Inflammatory macrophage treated with lipopolysaccharide for 1 hour (primary cell): Measurements from ENCODE around the gene TMEM183A.

Experiments
- DNase-seq, 2 donors: peaks; one replicate each; pipeline ENCODE4 v3.0.0-alpha.2; 2020 to 2022

Gene TMEM183A

DNA sequence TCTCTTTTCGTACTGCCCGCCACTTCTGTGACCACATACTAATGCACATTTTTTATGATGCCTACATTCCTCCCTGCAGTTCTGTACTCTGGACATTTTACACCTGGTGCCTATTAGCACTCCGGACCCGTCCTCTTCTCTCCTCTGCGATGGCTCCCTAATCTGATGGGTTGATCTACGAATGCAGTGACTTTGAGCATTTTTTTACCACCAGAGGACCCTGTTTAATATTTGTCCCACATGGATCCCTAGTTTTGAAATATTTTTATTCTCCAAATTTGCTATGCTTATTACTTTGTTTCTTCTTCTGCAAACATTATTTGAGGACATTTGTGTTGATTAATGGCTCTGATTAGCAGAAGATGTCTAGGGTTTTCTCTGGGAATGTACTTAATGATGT lies 24.3 kb downstream of the TMEM183A start:
- DNase-seq, result no peak

DNA sequence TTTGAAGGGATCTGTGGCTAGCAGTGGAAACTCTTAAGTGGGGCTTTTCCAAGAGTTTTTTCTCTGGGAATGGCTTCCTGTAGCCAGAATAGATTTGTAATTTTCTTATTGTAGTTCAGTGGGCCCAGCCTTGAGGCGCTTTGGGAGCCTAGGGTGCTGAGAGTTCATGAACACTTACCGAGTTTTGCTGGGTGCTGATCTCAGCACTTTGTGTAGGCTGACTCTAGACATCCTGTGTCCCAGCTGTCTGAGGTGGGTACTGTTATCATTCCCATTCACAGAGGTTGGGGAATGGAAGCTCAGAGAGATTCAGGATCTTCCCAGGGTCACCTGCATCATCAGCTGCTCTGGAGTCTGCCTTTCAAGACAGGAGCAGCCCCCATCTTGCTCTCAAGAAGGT lies 26.1 kb downstream of the TMEM183A start:
- no peak for DNase-seq

DNA sequence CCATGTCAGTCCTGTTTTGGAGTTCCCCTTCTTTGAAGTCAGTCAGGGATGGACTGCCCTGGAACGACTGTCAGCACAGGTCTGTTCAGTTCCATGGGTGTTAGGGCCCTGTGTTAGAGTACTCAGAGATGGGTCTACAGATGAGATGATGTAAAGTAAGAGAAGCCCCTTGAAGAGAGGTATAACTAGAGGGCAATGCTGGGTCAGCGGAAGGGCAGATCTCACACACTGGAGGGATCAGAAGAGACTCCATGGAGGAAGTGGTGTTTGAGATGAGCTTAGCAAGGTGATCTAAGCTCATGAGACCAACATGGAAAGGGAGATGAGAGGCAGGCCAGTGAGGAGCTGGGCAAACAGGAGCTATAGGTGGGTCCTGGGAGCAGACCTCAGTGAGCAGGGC lies 26.7 kb downstream of the TMEM183A start:
- DNase-seq, result no peak

DNA sequence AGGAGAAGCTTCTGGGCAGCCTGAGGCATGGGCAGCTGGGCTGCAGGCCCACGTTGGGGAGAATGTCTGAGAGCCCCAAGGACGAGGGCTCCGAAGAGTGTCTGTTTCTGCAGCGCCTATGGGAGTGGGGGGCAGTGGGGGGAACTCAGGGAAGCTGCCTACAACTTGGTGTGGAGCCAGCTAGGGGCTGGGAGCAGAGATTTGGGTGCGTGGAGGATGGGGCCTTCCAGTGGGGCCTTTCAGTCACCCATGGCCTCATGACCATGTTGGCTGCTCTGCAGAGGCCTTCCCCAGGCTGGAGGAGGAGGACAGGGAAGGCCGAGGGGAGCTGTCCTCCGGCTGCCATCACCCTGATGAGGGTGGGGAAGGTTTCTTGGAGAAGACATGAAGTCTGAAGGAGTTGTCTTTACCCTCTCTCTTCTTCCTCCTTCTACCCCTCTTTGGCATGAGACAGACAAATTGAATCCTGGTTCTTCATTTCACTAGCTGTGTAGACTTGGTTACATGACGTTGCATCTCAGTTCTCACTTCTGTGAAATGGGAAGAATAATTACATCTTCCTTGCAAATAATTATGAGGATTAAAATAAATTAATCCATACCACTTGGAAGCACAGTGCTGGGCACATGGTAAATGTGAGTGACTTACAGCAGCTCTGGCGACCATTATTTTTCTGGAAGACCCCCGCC lies 27.4 kb downstream of the TMEM183A start:
- no peak for DNase-seq

- no peak for DNase-seq
Measured at GRCh38 chr1:203035111-203036000, 28.2 kb downstream of the TMEM183A start.

GRCh38 chr1:203036135-203036534 lies 29.0 kb downstream of the TMEM183A start:
- no peak for DNase-seq

DNA sequence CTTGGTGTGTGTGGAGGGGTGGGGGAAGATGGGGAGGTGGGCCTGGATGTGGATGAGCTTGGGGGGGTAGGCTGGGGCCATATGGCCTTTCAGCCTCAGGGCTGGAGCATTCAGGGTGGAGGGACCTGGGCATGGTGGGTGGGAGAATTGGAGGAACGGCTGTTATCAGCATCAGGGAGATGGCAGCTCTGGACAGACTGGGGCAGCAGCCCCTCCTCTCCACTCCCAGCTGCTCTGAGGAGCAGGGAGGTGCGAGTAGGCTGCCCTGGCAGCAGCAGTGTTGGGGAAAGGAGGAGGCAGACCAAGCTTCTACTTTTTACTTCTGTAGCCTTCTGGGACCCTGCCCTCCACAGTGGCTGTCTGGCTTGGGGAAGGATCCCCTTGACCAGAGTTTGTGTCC lies 29.4 kb downstream of the TMEM183A start:
- DNase-seq, result no peak

- DNase-seq, result no peak
Measured at GRCh38 chr1:203037509-203038190, 30.5 kb downstream of the TMEM183A start.

DNA sequence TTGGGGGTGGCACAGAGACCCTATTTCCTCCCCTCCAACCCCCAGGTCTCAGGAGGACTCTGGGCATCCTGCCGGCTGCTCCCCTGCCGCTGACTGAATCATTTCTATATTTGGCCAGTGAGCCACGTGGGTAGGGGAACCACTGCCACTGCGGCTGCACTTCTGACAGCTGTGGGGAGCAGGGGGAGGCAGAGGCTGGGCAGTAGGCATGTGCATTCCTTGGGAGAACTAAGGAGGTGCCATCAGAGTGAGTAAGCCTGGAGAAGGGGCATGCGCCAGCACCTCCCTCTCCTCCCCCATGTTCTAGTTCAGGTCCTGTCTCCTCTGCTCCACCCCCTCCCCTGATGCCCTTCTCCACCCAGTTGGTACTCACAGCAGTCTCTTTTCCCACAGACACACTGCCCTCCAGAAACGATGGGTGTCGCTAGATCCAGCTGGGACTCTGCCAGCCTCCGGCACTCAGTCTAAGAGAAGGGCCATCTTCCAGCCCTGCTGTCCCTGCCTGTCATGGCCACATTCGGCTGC lies 31.1 kb downstream of the TMEM183A start:
- peak; percentile 59 to 84 for DNase-seq

- peak; percentile 60 to 87 for DNase-seq
Measured at GRCh38 chr1:203038891-203039608, 31.9 kb downstream of the TMEM183A start.

DNA sequence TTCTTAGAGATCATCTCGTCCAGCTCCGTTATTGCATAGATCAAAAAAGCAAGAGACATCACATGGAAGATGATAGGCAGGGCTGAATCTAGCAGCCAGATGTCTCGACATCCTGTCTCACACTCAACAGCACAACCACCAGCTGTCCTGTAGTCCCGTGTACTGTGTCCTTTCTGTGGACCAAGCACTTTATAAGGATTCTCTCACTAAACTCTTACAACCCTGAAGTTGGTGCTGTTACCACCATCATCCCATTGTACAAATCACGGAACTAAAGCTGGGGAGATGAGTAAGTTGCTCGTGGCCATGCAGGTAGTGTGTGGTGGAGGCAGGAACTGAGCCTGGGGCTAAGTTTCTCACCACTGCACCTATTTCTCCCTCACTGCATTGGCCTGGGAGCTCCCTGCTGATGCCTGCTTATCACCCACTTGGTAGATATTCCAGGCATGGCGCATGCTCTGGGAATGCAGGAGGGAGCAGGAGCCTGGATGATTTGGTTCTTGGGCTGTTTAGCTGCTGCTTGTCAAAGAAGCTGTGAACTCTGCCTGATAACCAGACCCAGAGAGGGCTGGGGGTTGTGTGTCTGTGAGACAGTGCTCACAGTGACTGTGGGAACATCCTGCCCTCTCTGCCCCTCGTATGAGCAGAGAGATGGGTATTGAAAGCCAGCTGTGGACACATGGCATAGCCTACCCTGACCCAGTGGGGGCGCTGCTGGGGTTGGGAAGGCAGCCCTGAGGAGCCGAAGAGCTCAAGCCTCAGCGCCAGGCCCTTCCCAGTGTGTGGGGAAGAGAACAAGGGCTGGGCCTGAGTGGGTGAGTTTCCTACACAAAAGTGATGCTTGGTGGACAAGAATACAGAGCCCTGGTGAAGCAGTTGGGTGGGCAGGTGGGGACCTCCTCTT lies 32.7 kb downstream of the TMEM183A start:
- DNase-seq, result peak in 1 of 2 donors; percentile 45

DNA sequence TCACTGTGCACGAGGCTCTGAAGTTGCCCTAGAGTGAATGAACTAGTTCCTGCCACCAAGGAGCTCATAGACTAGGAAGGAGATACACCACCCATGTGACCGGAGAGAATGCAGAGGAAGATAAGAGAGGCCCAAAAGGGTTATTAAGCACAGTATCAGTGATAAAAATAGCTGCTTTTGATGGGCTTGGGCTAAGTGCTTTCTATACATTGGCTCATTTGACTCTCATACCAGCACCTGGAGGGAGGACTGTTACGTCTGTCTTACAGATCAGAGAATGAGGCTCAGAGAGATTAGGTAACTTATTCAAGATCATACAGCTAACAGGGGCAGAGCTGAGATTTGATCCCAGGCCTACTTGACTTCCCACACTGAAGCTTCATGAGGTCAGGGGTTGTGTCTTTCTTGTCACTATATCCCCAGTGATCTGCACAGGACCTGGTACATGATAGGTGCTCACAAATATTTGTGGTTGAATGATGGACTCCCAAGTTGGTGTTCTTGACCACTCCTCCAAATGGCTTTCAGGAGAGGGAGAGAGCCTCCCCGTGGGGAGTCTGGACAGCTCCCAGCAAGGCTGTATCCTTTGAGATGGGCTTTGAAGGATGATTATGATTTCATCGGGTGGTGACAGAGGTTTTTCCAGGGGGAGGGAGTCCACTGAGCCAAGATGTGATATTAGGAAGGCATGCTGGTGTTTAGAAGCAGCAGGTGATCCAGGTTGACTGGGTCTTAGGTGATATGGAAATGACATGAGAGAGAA lies 33.5 kb downstream of the TMEM183A start:
- DNase-seq, result no peak

DNA sequence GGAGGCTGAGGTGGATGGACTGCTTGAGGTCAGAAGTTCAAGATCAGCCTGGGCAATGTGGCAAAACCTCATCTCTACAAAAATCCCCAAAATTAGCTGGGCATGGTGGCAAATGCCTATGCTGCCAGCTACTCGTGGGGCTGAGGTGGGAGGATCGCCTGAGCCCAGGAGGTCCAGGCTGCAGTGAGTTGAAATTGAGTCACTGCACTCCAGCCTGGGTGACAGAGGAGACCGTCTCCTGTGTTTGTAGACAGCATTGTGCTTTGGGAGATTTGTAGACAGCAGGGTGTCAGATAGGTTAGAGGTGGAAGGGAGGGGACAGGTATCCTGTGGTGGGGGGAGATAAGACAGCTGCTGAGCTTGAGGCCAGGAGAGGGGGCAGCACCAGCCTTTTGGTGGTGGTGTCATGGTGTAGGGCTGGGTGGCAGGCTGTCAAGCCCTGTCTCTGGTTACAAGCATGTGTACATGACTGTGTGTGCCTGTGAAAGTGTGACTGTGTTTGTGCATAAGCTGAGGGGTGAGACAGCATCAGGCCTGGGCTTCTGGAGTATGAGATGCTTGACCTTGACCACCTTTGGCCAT lies 34.3 kb downstream of the TMEM183A start:
- no peak for DNase-seq

DNA sequence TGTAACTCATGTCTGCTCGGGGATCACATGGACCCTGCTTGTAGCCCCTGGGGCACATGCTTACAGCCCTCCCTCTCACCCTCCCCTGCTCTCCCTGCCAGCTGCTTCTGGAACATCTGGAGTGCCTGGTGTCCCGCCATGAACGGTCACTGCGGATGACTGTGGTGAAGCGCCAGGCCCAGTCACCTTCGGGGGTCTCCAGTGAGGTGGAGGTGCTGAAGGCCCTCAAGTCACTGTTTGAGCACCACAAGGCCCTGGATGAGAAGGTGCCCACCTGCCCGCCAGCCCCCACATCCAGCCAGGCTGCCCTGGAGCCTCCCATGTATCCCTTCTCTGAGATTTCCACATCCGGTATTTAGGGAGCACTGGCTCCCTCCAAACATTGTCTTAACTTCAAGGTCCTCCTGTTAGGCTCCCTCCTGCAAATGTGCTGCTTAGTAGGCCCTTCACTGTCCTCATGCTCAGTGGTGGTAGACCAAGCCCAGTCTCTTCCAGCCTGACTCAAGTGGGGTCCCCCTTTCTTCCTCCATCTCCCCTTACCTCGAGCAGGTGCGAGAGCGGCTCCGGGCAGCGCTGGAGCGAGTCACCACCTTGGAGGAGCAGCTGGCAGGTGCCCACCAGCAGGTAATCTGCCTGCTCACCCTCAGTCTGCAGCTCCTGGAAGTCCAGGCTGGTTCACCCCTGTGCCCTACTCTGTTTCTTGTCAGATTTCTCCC lies 36.8 kb downstream of the TMEM183A start:
- DNase-seq, result no peak

DNA sequence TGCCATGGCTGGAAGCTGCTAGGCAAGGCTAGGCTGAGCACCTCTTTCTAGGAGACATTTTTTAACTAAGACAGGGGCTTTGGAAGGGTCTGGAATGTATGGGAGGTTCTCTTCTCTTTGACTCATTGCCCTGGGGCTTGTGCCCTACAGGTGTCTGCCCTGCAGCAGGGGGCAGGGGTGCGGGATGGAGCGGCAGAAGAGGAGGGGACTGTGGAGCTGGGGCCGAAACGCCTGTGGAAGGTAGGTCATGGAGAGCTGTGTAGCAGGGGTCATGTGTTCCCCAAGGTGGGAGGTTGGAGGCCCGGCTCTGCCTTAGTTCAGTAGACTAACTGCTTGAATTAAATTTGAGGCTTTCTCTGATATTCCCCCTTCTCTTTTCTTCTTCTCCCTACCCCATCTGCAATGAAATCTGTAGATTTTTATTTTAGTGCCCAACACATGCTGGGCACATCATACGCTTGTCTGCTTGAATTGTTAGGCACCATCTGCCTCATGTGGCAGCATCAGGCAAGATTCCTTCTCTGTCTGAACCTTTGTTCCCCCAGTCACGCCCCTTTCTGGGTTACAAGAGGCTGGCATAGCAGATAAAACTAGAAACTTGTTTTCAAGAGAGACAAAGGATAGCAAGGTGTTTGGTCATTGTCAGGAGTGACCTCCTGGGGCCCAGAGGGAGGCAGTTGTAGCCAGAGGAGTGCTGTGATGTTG lies 37.5 kb downstream of the TMEM183A start:
- no peak for DNase-seq

DNA sequence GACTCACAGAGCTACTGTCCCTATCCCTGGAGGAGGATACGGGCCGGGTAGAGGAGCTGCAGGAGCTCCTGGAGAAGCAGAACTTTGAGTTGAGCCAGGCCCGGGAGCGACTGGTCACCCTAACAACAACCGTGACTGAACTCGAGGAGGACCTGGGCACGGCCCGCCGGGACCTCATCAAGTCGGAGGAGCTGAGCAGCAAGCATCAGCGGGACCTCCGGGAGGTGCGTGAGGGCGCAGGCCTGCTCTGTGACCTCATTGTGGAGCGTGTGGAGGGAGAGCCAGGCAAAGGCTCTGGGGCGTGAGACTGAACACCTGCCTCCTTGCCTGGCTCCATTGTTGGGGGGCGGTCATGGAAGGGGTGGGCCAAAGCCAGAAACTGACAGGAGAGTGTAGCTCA lies 38.2 kb downstream of the TMEM183A start:
- DNase-seq, result no peak

DNA sequence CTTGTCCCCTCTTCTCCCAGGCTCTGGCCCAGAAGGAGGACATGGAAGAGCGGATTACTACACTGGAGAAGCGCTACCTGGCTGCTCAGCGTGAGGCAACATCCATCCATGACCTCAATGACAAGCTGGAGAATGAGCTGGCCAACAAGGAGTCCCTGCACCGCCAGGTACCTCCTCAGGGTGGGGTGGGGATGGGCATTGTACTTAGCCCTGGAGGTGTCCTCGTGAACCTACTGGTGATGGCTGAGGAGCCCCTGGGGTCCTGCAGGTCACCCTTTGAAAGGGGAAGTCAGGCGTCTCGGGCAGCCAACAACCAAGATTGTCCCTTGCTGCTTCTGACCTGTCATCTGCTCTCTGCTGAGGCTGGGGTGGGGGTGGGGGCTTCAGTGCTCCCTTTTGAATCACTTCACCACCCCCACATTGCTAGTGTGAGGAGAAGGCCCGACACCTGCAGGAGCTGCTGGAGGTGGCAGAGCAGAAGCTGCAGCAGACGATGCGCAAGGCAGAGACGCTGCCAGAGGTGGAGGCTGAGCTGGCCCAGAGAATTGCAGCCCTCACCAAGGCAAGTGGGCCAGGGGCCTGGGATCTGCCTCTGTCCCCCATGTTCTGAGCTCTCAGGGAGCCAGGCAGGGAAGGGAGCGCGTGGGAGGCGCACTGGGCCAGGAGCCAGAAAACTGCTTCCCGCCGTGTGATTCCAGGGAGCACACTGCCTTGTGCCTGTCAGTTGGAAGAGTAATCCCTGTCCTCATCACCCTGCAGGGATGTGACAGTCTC lies 38.8 kb downstream of the TMEM183A start:
- no peak for DNase-seq

GRCh38 chr1:203046984-203047630 lies 39.9 kb downstream of the TMEM183A start:
- DNase-seq, result peak; percentile 67 to 71
